SIG-M5 treated with dmso at 0.1 percent for 504 hours (cell line): ENCODE measurements around the gene TMEM183A.
A peak's percentile ranks its signal among the peaks of the same experiment; 100 is the strongest.

Experiments used
- DNase-seq: peaks from one replicate; lab custom pipeline; 2025; ENCODE audit not compliant: unreplicated experiment; lab: John Stamatoyannopoulos, UW

The TMEM183A gene, protein sequence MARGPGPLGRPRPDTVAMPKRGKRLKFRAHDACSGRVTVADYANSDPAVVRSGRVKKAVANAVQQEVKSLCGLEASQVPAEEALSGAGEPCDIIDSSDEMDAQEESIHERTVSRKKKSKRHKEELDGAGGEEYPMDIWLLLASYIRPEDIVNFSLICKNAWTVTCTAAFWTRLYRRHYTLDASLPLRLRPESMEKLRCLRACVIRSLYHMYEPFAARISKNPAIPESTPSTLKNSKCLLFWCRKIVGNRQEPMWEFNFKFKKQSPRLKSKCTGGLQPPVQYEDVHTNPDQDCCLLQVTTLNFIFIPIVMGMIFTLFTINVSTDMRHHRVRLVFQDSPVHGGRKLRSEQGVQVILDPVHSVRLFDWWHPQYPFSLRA

DNA sequence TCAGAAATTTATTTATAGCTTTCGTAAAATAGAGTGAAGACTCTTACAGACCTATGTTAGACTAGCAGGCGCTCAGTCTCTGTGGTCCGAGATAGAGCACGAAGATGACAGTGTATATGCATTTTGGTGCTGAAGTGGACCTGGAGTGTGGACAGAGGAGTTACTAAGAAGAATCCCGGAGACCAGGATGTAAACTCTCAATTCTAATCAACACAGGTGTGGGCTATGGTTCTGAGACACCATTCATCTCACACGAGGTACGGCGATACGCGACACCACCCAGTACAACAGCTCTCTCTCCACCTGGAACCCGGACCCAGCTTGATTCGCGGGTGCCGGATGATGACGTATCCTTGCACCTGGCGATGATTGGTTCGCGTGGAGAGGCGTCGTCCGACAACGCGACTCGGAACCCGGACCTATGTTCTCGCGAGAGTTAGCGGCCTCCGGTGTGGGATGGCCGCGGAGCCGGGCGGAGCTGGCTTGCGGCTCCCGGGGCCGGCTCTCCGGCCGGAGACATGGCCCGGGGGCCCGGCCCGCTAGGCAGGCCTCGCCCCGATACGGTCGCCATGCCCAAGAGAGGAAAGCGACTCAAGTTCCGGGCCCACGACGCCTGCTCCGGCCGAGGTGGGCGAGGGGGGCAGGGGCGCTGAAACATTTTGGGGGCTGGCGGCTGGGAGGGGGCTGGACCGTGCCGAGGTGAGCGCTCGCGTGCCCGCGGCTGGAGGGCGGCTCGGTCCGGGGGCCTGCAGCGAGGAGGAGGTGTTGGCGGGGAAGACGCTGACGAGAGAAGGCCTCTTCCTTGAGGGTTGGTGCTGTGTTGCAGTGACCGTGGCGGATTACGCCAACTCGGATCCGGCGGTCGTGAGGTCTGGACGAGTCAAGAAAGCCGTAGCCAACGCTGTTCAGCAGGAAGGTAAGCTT is at the start of gene TMEM183A:
TMEM183A (plus strand) TSS at position 427 of the 924 bp plus-strand sequence; CDS start at position 519, 92 bp downstream.
- DNase-seq = peak; percentile 99

DNA sequence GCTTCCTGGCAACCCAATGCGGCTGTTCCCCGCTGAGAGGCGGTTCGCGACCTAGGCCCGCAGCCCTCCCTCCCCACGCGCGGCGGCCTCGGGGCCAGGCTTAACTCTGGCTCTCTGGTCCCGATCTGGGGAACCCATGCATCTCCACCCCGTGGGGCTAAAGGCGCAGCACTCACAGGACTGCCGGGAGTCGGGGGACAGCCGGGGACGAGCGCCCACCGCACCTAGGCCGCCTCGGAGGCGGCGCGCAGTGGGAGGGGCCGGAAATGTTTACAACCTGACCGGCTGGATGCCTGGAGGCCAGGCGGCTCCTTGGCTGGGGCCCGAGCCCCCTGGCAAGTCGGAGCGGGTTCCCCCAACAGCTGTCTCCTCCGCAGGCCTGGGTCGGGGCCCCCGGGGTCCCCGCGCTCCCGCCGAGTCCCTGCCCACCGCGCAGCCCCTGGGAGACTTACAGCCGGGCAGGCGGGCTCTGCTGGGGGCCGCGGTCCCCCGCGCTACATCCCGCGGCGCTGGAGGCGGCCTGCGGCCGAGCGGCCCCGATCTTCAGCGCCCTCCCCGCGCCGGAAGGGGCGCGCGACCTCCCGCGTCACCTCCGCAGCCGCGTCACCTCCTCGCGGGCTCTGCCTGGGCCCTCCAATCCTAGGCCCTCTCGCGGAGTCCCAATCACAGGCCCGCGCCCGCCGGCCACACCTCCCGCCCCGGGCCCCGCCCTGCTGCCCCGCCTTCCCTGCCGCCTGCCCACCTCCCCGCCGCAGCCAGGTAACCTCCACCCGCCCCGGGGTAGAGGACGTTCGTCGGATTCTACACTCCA is 49.2 kb upstream of the TMEM183A start, which contains the start of gene ADIPOR1:
ADIPOR1 (minus strand) TSS at position 580 of the 811 bp plus-strand sequence. CDS start 7,242 bp downstream, outside the sequence.
- peak; percentile 92 for DNase-seq

DNA sequence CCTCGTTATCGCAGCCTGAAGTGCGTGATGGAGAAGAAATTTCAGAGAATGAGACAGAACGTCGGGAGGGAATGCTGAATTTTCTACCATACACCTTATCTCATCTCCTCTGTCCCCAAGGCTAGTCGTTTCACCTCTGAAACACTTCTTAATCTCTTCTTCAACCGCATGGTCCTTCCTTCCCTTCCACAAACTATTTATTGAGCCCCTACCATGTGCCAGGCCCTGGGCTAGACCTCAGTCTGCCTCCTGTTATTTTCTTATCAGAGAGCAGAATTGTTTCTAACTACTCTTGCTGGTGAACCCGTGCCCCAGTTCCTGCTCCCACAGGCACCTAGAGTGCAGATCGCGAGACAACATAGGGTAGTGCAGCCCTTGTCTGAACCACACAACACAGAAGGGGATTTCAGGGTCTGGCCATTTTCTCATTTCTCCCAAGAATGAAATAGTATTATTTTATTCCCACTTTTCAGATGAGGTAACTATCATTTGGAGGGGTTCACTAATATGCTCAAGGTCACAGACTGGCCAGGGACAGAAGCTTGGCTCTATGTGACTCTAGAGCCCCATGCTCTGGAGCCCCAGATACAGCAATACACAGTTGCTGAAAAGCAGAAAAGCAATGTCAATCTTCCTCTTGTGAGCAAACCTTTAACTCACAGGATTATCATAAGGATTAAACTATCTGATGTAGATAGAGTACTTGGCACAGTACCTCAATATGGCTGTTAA is 48.5 kb upstream of the TMEM183A start:
- DNase-seq = no peak

DNA sequence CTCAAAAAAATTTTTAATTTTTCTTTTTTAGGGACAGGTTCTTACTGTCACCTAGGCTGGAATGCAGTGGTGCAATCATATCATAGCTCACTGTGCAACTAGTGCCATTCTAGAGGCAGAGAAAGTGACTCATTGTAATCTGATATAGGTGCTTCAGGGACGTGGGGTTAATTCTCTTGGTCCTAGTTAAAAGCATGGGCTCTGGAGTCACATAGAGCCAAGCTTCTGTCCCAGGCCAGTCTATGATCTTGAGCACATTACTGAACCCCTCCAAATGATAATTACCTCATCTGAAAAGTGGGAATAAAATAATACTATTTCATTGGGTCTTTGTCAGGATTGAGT is 47.9 kb upstream of the TMEM183A start:
- peak; percentile 29 for DNase-seq

DNA sequence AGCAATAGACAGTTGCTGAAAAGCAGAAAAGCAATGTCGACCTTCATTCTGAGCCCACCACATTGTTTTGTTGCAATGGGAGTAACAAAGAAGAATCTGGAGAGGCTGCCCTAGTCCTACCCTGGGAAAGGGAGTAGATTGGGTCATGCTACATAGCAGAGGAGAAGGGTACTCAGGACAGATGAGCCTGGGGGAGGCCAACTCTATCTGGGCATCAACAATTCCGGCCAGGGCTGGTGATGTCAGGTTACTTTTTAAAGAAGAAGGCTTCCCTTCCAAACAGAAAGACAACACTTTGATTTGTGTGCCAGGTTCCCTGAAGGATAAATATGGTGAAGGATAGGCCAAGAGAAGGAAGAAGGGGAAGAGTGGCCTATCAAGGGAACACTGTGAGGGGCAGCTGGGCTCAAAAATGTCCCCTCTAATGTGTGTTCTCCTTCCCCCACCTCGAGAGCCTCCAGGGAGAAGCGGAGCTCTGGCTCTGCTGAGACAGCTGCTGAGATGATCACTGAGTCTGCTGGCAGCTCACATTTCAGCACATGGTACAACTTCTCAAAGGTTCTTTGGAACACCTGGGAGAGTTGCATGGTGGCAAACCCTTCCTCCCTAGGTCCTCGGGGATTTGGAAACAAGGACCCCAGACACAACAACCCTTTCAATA is 45.8 kb upstream of the TMEM183A start:
- no peak for DNase-seq

DNA sequence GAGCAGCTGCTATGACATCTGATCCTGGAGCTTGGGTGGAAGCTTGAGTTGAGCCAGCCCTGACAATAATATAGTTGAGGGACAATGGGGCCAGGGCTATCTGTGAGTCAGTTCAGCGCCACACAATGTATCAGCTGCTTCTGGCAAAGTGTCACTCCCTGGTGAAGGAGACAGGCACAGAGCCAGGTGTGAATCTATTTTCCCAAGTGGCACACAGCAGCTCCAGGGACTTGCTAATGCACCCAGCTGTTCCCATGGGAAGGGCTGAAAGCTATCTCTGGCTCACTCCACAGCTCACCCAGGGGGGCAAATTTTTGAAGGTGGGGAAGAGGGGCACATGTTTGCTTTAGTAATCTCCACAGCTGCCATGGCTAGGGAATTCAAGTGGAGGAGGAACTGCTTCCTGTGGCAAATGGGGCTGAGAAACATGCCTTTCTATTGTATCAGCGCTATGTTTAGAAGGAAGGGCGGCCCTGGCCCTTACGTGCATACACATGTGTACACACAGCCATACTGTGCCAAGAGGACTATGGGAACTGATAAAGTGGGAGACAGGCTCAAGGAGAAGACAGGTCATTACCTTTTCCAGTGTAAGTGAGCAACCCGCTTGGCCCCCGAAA is 42.3 kb upstream of the TMEM183A start:
- DNase-seq = peak; percentile 25

DNA sequence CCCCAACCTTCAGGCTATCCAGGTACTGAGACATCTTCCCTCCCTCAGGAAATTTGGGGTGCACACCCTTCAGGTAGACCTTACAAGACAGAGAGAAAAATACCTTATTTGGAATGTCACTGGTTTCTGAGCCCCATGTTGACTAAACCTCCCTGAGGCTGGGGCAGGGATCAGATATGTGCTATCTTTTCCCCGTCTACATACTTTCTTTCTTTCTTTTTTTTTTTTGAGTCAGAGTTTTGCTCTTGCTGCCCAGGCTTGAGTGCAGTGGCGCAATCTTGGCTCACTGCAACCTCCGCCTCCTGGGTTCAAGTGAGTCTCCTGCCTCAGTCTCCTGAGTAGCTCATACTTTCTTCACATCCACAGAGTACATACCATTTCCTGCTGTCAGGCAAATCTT is 41.8 kb upstream of the TMEM183A start:
- no peak for DNase-seq

DNA sequence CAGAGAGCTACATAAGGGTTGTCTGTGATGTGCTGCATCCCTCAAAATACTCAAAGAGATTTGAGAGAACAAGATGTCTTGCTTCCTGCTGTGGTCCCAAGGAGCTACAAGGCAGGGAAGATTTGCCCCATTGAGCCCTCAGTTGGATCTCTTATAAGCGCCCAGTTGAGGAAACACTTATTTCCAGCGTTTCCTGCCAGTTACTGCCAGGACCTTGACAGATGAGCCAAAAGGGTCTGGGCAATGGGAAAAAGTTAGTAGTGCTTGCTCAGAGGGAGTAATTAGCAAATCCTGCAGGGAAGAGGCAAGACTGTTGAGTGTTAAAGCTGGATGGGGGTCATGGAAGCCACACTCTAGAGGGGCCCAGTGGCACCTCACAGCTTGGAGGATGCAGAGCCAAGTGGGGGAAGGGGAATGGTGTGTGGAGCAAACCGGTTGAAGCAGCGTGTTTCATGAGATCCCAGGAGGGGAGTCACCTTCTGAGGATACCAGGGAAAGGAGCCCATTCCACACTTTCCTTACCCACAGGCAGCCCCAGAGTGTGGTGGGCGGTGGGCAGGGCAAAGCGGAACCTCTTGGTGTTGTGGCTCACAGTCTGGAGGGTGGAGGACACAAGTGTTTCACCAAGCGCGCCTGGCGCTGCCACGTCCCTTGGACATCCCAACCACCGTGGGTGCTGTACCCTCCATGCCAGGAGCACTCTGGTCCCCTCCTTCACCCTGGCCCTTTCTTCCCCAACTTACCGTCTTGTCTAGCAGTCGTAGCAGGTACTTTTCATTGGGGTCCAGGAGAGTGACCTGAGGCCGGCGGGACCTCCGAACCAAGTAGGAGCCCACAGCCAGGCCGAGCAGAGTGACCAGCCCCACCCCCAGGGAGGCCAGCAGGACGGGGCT is 40.9 kb upstream of the TMEM183A start:
- DNase-seq = no peak

DNA sequence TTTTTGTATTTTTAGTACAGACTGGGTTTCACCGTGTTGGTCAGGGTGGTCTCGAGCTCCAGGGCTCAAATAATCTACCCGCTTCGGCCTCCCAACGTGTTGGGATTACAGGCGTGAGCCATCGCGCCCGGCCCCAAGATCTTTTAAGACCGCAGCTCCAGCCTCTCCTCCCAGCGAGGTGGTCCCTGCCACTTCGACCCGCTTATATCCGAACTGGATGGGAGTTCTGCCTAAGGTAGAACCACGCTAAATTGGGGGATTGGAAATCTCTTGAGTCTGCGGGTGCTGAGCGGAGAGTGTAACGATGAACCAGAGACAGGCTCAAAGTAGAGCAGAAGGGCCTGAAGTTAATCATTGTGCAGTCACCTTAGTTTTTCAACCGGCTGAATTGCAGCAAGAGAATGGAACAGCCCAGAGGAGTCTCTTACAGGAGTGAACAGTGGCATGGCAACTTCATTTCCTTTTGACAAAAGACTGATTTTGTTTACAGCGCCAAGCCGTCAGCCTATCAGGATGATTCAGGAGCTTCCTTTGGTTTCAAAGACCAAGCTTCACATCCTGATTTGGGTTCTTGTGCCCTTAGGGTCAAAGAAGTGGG is 39.4 kb upstream of the TMEM183A start:
- peak; percentile 66 for DNase-seq

DNA sequence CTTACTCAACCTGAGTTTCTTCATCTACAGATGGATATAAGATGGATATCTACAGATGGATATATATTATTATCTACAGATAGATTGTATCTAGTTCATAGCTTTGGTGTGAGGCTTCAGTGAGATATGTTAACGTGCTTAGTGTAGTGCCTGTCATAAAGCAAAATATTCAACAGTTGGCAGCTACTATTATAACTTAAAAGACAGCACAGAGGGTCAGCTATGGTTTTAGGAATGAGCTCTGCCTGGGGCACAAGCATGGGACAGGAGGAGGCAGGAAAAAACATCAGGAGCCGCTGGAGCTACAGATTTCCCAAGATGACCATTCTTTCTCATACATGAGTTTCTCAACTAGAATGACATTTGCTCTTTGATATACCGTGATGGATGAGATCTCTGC is 38.8 kb upstream of the TMEM183A start:
- no peak for DNase-seq

DNA sequence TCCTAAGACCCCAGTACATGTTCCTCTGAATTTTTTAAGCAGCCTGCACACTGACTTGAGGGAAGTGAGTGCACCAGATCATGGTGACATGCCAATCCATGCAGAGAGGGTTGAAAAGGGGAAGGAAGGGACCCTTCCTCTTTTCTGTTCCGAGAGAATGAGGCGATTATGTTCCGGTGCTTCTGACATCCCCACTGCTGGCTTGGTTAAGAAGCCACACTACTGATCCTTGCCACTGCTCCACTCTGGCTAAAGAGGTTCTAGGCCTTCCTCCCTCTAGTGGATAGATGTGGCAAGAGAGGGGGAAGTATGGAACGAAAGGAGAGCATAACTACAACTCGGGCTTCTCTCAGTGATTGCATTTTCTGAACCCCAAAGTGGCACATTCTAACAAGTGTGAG is 38.3 kb upstream of the TMEM183A start:
- DNase-seq = peak; percentile 100

DNA sequence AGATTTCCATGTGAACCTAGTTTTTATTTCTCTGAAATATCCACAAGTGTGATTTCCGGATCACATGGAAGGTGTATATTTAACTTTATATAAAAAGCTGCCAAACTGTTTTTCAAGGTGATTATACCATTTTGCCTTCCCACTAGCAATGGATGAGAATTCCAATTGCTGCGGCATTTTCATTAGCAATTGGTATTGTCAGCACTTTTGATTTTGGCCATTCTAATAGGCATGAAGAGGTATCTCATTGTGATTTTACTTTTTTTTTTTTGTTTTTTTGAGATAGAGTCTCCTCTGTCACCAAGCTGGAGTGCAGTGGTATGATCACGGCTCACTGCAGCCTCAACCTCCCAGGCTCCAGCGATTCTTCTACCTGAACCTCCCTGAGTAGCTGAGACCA is 35.1 kb upstream of the TMEM183A start:
- DNase-seq = no peak

DNA sequence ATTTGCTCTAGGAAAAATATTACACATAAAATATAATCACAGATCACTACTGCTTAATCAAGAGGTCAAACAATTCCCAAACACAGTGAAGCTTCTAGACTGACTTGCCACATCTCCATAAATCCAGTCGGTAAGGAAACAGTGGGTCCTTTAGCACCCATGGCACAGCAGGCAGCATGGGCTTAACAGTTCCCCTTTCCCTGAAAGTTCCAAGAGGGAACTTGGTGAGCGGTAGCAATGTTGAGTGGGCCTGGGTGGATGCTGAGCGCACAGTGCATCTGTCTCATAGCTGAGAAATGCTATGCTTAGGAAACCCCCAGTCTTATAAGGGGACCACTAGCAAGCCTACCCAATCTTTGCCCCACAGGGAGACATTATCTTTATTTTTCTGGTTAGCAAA is 32.3 kb upstream of the TMEM183A start:
- DNase-seq = no peak

DNA sequence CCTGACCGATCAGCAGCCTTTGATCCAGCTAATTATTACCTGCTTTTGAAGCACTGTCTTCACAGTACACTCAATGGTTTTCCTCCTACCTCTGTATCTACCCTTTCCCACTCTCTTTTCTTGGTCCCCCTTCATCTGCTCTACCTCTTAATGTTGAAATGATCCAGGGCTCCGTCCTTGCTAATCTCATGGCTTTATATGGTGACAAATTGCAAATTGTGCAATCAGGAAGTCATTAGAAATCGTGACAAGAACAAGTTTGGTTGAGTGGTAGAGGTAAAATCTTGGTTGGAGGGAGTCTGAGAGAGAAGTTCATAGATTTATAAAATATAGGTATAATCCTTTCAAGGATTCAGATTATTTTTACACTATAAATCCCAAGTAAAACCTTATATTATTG is 30.5 kb upstream of the TMEM183A start:
- DNase-seq = peak; percentile 40

DNA sequence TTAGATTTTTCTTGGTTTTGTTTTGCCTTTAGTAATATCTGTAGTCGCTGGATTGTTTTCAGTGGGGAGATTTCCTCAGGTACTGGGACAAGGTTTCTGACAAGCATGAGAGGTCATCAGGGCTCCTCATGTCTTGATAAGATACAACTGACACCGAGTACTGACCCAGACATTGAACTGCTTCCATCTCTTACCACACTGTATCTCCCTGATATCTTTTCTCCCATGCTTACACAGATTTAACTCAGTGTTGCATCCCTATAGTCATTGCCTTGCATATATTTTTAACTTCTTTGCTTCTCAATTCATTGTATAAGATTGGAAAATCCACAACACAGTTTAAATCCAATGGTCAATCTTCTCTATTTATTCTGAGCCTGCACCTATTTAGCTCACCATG is 27.7 kb upstream of the TMEM183A start:
- DNase-seq = no peak

DNA sequence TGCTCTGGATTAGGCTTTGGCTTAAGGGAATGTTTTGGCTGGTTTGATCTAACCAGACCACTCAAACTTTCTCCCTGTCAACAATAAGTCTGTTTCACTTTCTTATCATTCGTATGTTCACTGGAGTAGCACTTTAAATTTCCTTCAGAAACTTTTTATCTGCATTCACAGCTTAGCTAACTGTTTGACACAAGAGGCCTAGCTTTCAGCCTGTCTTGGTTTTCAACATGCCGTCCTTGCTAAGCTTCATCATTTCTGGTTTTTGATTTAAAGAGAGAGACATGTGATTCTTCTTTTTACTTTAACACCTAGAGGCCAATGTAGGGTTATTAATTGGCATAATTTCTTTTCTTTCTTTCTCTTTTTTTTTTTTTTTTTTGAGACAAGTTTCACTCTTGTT is 25.2 kb upstream of the TMEM183A start:
- no peak for DNase-seq

DNA sequence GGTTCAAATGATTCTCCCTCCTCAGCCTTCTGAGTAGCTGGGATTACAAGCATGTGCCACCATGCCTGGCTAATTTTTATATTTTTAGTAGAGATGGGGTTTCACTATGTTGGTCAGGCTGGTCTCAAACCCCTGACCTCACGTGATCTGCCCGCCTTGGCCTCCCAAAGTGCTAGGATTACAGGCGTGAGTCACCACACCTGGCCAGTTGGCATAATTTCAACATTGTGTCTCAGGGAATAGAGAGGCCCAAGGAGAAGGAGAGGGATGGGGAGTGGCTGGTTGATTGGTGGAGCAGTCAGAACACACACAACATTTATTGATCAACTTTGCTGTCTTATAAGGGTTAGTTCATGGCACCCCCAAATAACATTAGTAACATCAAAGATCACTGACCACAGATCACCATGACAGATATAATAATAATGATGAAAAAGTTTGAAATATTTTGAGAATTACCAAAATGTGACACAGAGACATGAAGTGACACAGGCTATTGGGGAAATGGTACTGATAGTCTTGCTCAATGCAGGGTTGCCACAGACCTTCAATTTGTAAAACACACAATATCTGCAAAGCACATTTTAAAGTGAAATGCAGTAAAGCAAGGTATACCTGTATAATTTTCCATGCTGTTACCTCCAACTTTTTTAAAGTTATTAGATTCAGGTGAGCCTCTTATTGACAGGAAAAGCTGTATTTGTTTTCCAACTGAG is 24.3 kb upstream of the TMEM183A start:
- peak; percentile 63 for DNase-seq
